Upper lobe of right lung (tissue), 1 donor: ENCODE results near the gene C1orf21. TPM values are rescaled to one million over a fixed set of nuclear protein-coding genes. Genes with fewer than 3 reads are reported as not detected.

Source experiments
- ATAC-seq: fragments of 200-7000 bp; cut with Tn5 transposase; one replicate; pipeline ENCODE4 v1.9.1; 2020; ENCODE audit warnings: mild to moderate bottlenecking, moderate library complexity
- DNase-seq: peaks from one replicate; pipeline ENCODE4 v3.0.0-alpha.2; 2020
- H3K27ac ChIP-seq: fragments of 200-600 bp; one replicate; pipeline ENCODE4 v1.8.0; 2022
- H3K27me3 ChIP-seq: fragments of 200-600 bp; one replicate; pipeline ENCODE4 v1.8.0; 2022; ENCODE audit warnings: mild to moderate bottlenecking
- H3K36me3 ChIP-seq: fragments of 200-600 bp; one replicate; pipeline ENCODE4 v1.8.0; 2022
- H3K4me1 ChIP-seq: fragments of 200-600 bp; one replicate; pipeline ENCODE4 v1.8.0; 2022
- H3K4me3 ChIP-seq: fragments of 200-600 bp; one replicate; pipeline ENCODE4 v1.8.0; 2022; ENCODE audit warnings: mild to moderate bottlenecking
- H3K9me3 ChIP-seq: fragments of 200-600 bp; one replicate; pipeline ENCODE4 v1.8.0; 2022
- CTCF ChIP-seq: fragments of 200-600 bp; IDR thresholded peaks from one replicate; pipeline ENCODE4 v1.8.0; 2022; ENCODE audit warnings: antibody characterized with exemption
- intact Hi-C: fragments of 100-400 bp; cut with DNase I; formaldehyde crosslinking; loops from one replicate; pipeline ENCODE4 v1.11.0; 2022
- total RNA-seq: library from RNA; stranded (reverse); fragmentation: NEBNext Ultra II Directional; extraction: Animal tissue kit (Norgen Biotek cat#: 25700); gene quantifications from one replicate; pipeline ENCODE4 v1.2.1, GENCODE V29; 2021
- donor health status: DM: no; HTN: yes; CAD: no; lungs with severe emphysema.

The C1orf21 gene
- total RNA-seq, 1 donor from 2014 or later: 78.8 TPM

GRCh38 chr1:184574588-184574987 is 187.8 kb downstream of the C1orf21 start:
- DNase-seq: no peak
- Histone ChIP-seq H3K4me3 (no peak overlapping the region), H3K27ac (no peak overlapping the region), H3K4me1 (no peaks in the 10 kb centered on the region), H3K36me3 (no peaks in the 10 kb centered on the region), H3K27me3 (no peaks in the 10 kb centered on the region), H3K9me3 (no peaks in the 10 kb centered on the region)
- no peak for TF ChIP-seq CTCF
- ATAC-seq: peak; percentile 61
- intact Hi-C loops: no loop called here

- intact Hi-C loops: no loop called here
Observed at GRCh38 chr1:184576822-184577221, 190.0 kb downstream of the C1orf21 start.

GRCh38 chr1:184577319-184577718 is 190.5 kb downstream of the C1orf21 start:
- Histone ChIP-seq H3K9me3 (no peaks in the 10 kb centered on the region), H3K27ac (no peak overlapping the region), H3K4me1 (no peaks in the 10 kb centered on the region), H3K4me3 (no peak overlapping the region), H3K36me3 (no peaks in the 10 kb centered on the region), H3K27me3 (no peaks in the 10 kb centered on the region)
- no peak for DNase-seq
- ATAC-seq: no peak
- no peak for TF ChIP-seq CTCF
- intact Hi-C loops: no loop called here

More at GRCh38 chr1:184576822-184577221, 190.0 kb downstream of the C1orf21 start:
- H3K36me3 ChIP-seq: no peaks in the 10 kb centered on the region
- DNase-seq (no peak), ATAC-seq (no peak)
- no peak overlapping the region for H3K27ac ChIP-seq
- H3K9me3 ChIP-seq: no peaks in the 10 kb centered on the region
- no peak for TF ChIP-seq CTCF
- H3K4me3 ChIP-seq: no peak overlapping the region
- H3K4me1 ChIP-seq: no peaks in the 10 kb centered on the region
- H3K27me3 ChIP-seq: no peaks in the 10 kb centered on the region

- Histone ChIP-seq H3K4me1 (no peaks in the 10 kb centered on the region), H3K27me3 (no peaks in the 10 kb centered on the region), H3K36me3 (no peaks in the 10 kb centered on the region), H3K4me3 (no peak overlapping the region), H3K9me3 (no peaks in the 10 kb centered on the region), H3K27ac (no peak overlapping the region)
- ATAC-seq (no peak), DNase-seq (no peak)
- no peak for TF ChIP-seq CTCF
- intact Hi-C loops: no loop called here
Observed at GRCh38 chr1:184582411-184582810, 195.6 kb downstream of the C1orf21 start.

GRCh38 chr1:184583849-184584248 is 197.0 kb downstream of the C1orf21 start:
- DNase-seq (no peak), ATAC-seq (no peak)
- no peaks in the 10 kb centered on the region for H3K4me1 ChIP-seq
- H3K27ac ChIP-seq: no peak overlapping the region
- no peaks in the 10 kb centered on the region for H3K9me3 ChIP-seq
- H3K36me3 ChIP-seq: no peaks in the 10 kb centered on the region
- no peak for TF ChIP-seq CTCF
- H3K27me3 ChIP-seq: no peaks in the 10 kb centered on the region
- intact Hi-C loops: no loop called here
- H3K4me3 ChIP-seq: no peak overlapping the region

- no peak for ATAC-seq
- no peak for TF ChIP-seq CTCF
- intact Hi-C loops: no loop called here
Observed at GRCh38 chr1:184588701-184589100, 201.9 kb downstream of the C1orf21 start.

More at GRCh38 chr1:184588701-184589100, 201.9 kb downstream of the C1orf21 start:
- no peaks in the 10 kb centered on the region for H3K9me3 ChIP-seq
- no peaks in the 10 kb centered on the region for H3K36me3 ChIP-seq
- no peak for DNase-seq
- no peaks in the 10 kb centered on the region for H3K27me3 ChIP-seq
- no peaks in the 10 kb centered on the region for H3K4me1 ChIP-seq
- H3K27ac ChIP-seq: no peak overlapping the region
- H3K4me3 ChIP-seq: no peak overlapping the region
